HG03097 (cell line): ENCODE measurements around the gene LGR4.

ENCODE experiments used
- ATAC-seq: cut with Tn5 transposase; IDR thresholded peaks from one replicate; pipeline ENCODE4 v1.9.1; 2021; ENCODE audit not compliant: unreplicated experiment, low FRiP score

LGR4 gene

DNA sequence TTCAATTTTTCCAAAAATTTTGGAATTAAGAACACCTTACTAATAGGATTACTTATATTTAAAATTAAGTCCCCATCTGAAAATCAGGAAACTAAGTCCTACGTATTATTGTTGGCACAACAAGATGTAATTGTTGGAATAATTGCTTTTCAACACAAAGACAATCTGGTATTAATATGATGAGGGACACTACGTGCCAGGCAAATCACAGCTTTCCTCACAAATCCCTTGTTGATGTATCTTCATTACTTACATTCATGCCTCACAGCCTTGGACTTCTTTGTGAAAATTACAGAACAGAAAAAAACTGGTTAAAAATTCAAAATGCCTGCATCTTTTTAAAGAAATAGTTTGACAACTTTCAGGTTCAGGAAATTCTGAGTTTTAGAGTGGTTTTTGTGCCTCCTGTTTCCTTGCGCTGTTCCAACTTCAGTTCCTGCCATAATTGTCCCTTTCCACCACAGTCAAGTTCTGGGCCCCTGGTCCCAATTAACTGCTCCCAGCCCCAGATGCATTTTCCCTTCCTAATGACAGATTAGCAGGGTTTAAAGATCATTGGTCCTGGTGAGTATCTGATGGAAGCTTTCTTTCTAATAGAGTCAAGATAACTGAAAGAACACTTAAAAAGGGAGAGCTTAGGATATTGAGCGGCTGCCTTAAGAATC, 86.3 kb downstream of the LGR4 start:
- no peak for ATAC-seq

DNA sequence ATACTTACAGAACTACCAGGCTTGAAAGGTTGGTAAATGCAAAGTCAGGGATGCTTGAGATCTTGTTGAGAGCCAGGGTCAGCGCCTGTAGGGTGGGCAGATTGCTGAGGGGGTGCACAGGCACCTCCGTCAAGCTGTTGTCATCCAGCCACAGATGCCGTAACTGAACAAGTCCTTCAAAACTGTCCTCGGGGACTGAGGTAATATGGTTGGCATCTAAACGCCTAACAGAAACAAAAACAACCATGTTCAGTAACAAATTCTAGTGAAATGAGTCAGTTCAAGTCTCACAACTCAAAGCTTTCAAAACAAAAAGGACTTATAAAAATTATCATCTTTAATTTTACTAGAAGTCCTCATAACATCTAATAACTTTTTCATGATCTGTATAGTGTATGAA, 87.3 kb downstream of the LGR4 start:
- ATAC-seq: no peak

DNA sequence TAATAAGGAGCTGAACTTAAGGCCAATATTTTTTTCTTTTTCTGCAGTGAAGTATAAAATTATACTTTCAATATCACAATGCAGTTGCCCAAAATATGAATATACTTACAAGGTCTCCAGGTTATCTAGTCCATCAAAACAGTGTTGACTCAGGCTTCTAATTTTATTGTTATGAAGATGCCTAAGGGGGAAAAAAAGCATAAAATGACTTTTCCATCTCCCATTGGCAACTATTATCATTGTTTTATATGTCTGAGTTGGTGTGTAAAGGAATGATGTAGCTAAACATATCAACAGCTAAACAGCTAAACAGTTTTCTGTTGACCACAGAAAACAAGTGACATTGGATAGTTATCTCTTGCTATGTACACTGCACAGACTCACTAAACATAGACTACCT, 88.4 kb downstream of the LGR4 start:
- no peak for ATAC-seq

DNA sequence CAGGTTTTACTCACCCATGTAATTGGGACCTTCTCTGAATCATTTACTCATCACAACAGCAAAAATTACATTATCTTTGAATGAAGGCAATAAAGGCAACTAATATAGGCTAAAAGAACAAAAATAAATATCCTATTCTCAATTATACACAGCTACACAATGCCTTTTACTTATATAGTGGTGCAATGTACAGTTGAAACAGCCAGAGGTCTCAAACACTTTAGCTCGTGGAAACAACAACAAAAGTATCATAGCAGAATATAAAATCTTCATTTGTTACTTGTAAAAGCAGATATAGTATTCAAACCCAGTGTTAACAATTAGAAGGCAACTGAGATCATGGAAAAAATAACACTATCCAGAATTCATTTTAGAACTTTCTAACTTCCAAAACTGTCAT, 88.9 kb downstream of the LGR4 start:
- no peak for ATAC-seq

DNA sequence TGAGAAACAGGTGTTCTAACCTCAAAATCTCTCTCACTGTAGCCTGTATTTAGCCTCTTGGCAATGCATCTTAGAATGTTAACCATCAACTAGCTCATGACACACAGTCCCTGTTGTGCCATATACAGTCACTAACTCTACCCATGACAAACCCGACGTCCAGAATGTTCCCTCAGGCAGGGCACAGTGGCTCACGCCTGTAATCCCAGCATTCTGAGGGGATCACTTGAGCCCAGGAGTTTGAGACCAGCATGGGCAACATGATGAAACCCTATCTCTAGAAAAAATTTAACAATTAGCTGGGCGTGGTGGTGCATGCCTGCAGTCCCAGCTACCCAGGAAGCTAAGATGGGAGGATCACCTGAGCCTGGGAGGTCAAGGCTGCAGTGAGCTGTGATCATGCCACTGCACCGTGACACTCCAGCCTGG, 91.3 kb downstream of the LGR4 start:
- no peak for ATAC-seq

DNA sequence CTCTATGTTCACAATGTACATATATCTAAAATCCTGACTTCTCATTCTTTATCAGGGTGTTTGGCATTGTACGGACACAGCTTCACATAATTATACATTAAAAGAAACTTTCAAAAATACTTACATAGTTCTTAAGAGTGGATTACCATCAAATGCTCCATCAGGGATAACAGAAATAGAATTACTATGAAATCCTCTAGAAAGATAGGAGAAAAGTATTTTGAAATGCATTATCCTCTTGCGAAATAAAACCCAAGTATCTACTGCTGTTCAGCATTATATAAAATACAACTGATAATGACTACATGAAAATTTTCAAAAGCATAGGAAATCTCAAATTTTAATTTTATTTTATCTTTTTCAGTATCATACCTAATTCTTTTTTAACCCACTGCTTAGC, 91.8 kb downstream of the LGR4 start:
- ATAC-seq: no peak

DNA sequence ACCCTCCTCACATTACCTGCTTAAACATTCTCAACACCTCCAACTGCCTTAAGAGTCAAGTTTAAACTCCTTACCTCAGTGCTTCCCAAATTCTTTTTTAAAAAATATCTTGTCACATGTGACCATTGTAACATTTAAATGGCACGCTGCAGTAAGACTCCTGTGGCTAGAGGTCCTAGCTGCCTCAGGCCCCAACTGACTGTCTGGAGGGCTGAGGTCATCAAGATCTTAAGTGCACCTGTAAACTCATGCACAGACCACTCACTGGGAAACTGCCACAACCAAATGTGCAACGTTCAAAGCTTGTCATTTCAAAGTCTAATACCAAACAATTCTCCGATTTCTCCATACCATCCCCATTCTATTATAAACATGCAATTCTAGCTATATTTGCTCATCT, 93.1 kb downstream of the LGR4 start:
- ATAC-seq: no peak

DNA sequence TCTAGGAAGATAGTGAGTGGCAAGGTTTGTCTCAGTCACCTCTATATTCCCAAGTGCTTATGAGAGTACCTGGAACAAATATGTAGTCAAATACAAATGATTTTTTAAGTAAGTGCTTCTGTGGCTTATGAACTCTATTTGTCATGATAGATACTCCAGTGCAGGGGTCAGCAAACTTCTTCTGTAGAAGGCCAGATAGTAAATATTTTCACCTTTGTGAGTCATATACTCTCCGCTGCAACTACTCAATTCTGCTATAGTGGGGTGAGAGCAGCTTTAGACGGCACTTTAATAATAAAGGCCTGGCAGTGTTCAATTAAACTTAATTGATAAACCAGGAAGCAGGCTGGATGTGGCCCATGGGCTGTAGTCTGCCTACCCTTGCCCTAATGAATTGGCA, 97.2 kb downstream of the LGR4 start:
- ATAC-seq: no peak

DNA sequence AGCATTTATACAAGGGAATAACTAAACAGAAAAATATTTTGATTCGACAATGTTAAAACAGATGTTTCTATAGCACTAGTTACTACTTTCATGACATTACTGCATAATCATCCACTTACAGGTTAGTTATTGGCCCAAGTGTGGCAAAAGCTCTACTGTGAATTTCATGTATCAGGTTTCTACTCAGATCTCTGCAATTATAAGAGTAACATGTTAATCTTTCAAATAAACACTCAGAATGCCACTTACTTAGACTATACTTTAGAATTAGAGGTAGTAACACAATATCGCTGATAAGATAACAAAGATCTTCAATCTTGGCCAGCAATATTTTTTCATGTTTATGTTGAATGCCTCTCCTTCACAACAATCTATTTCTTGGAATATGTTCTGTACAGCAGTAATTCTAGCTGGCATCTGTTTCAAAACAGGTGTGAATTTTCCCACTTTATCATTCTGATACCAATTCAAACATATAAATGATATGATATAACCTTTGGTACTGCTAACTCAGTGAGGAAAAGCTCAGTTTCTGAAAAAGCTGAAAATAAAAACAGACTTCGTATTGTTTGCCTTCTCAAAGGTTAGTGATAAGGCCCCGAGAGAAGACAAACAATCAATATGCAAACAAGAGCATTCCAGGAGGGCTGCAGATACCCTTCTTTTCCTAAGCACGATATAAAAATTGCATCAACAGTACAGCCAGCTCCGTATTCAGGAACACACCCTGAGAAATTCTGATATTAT, 98.6 kb downstream of the LGR4 start:
- no peak for ATAC-seq

DNA sequence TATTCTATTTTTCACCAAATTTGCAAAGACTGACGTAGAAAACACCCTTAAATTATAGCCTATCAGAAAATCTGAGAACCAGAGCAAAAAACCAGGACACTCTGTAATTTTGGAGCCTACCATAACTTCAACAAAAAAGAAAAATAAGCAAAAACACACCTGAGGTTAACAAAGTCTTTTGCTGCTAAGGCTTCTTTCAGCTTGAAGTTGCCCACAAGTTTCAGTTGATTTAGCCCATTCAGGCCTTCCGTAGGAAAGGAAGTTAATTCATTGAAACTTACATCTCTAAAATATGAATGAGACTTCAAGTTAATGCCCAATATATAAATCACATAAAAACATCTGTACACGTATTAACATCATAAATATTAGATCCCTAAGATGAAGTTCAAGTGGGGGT, 99.2 kb downstream of the LGR4 start:
- no peak for ATAC-seq

DNA sequence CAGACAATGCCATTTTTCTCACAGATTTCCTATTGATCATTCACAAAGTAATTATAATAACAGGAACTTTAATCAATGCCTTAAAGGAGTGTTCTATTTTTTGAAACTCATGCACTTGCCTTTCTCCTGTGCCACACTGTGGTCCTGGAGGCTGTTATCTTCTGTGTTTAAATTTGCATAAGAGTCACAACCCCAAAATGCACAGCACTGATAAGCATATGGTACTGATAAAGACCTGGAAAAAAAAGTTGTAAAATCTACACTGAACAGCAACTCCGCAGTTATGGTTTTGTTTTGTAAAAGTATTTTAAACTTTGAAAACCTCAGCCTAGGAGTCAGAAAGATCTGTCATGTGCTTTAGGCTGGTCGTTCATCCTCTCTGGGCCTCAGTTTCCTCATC, 100.4 kb downstream of the LGR4 start:
- ATAC-seq: no peak

DNA sequence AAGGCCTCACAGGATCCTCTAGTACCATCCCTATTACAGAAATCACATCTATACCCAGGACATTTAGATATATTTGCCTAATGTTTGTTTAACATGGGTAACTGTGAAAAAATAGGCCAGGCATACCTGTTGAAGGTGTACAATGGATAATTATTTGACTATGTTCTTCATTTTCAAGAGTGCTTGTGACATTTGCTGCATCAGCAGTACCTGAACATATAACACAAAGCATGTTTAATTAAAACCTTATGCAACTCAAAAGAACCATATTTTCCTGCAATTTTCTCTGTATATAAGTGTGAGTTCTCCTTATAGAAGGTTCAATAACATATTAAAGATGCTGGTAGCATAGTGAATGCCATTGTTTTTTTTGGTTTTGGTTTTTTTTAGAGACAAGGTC, 101.1 kb downstream of the LGR4 start:
- no peak for ATAC-seq

DNA sequence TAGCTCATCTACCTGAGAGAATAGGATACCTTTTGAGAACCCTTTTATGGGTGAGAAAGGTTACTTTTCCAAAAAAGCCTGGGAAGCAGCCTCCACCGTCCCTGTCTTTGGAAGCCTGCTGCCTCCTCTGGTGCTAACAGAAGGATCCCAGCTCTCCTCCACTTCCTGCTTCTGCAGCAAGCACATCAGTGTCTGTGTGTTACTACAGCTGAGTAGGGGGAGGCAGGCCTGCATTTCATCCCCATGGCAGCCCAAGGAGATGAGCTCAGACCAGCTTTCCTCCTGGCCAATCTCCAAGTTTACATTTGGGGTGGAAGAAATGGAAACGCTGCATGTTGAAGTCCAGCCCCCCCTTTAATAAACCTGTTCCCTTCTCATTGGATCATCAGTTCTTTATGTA, 102.2 kb downstream of the LGR4 start:
- ATAC-seq: no peak

DNA sequence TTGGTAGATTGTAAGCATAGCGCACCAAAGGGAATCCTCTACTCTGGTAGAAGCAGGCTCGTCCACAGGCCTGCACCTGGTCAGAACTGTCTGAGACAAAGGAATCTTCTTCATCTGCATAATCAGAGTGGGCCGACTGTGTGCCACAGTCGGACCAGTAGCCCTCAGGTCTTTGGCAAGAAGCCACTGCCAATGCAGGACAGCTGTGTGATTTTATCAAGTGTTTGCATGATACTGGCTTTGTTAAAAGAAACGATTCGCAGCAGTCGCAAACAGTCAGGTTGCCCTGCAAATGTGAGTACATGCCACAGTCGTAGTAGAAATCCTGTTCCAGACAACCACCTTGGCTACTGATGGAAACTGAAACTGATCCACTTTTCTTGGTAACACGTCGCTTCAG, 104.7 kb downstream of the LGR4 start:
- no peak for ATAC-seq

DNA sequence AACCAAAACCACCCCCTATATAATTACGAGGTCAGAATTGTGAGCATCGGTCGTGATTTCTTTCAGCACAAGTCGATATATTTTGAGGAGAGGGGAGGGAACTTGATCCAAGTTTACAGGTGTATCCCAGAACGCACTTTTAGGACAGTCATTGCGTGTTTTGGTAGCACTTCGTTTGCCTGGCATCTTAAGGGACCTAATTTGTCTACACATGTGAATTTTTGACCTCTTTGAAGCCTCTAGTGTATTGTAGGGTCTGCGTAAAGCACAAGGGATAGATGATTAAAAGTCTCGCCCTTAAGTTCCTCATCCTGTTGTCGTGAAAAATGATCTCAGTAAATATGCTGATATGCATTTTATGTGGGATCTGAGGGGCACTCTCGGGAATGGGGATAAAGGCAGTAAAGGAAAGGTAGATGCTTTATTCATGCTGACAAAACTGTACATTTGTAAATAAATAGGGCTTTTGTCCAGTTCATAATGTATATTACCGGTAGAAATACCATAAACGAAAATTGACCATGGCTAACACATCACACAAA, 108.9 kb downstream of the LGR4 start:
- no peak for ATAC-seq

DNA sequence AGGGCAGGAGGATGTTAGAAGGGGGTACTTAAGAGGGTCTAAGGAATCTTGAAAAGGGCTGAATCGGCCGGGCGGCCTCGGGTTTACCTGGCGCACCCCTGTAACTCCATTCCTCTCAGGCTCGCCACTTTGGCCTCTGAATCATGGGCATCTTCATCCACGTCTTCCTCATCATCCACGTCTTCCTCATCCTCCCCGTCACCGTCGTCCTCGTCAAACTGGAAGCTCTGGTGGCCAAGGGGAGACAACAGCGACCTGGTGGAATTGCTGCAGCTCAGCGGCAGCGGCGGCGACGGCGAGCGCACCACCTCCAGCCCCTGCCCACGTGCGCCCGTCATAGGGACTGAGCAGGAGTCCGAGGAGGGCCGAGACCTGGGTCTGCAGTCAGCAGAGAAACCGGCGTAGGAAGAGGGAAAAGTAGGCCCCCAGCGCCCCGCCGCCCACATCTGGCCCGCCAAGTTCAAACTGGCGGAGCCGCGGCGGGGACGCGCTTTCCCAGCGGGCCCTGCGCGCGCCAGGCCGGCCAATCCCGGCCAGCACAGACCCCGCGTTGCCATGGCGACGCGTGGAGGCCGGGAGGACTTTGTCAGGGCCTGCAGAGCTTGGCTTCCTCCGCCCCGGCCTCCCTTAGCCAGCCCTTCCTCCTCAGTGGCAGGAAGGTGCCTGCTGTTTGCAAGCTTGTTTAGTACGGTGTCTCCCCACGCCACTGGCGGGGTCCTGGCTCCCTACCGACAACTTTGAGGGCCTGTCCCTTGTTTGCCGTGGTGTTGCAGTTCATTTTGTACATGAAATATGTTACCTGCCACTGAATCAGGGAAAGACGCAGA, 109.6 kb downstream of the LGR4 start, which contains the start of gene CCDC34:
TSS of gene CCDC34 (minus strand) at position 467 of the 827 bp plus-strand sequence. CDS start at position 446, 21 bp downstream.
- ATAC-seq: peak; percentile 100

DNA sequence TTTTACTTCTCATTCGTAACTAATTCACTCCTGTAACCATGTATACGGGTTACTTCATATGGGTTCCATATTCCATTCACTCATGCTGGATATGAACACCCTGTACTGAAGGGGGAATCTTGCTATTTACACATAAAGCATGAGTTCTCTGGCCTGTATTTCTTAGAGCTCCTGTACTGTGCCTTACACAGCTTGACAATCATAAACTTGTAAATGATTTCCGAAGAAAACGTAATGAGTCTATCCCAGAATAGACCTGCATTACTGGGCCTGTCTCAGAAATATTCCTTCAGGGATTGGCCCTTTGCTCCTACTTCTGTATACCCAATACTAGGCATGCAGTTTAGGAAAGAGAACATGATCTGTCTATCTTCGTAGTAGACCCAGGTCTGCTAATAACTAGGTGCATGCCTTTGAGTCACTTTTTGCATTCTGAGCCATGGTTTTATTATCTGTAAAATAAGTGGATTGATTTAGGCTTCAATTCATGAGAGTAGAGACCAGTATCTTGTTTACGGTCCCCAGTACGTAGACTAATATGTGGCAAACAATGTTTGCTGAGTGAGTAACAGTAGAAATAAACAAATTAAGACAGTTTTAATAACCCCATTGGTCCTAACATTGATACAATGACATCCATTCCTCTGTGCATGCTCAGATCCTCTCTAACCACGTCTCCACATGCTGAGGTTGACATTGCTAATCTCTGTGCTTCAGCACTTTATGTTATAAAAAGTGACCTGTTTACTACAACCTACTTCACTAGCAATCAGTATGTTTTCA, 110.8 kb downstream of the LGR4 start:
- no peak for ATAC-seq

DNA sequence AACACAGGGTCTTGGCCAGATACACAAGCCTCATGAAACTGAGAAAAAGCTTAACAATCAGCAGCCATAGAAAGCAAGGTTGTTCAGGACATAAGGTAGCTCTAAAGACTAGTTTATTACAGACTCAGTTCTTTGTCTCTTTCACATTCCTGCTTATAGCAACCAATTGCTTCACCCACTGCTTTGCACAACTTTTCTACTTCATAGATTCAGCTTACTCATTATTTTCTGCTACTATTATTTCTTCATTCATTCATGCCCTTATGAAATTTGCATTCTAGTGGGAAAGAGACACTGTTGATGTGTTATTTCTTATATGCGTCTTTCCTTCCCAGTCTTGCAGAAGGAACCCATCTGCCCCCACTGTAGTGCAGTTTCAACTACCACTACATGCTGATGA, 114.3 kb downstream of the LGR4 start:
- ATAC-seq: no peak

DNA sequence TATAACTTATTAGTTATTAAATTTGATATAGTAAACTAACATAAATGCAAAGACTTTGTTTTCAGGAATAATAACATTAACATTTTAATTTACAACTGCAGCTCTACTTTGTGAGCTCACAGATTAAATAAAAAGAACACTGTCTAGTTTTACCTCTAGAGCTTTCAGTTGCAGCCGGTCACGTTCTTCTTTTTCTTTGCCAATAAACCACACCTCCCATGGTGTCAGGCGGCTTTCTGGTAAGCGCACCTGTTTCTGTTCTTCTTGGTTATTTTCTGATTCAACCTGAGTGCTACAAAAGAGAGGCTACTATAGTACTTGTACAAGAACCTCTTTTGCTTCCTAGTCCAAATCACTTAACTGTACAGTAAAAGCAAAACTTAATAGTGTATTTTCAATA, 115.3 kb downstream of the LGR4 start:
- no peak for ATAC-seq

DNA sequence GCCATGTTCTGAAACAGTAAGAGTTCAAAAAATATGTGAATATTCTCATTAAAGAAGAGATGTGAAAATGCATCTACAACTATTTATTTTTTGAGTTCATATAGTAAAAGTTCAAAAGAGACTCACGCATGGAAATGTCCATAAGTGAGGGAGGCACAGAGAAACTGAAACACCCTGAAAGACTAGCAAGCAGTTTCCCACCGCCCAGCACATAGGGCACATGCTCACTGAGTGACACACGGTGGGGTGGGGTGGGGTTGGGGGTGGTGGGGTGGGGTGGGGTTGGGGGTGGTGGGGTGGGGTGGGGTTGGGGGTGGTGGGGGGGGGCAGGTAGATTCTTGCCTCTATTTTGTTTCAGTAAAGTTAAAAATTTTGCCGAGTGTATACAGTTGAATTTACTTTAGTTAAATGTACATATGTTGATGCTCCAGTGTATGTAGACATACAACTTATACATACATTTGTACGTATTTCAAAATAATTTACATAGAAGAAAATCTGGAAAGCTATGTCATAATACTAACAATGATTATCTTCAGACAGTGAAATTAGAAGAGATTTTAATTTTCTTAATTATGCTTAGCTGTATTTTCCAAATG, 115.9 kb downstream of the LGR4 start:
- ATAC-seq: no peak
